Superior temporal gyrus (tissue), 1 donor: Measurements from ENCODE around the gene ZNF429.
"Not testable (repeated sequence)": the region's sequence is repeated elsewhere in the genome, so short reads cannot be mapped to it uniquely, and the experiment has no call there.

ENCODE experiments used
- DNase-seq: peaks from one replicate; pipeline ENCODE4 v3.0.0-alpha.2; 2016; ENCODE audit errors: extremely low spot score

ZNF429 gene

DNA sequence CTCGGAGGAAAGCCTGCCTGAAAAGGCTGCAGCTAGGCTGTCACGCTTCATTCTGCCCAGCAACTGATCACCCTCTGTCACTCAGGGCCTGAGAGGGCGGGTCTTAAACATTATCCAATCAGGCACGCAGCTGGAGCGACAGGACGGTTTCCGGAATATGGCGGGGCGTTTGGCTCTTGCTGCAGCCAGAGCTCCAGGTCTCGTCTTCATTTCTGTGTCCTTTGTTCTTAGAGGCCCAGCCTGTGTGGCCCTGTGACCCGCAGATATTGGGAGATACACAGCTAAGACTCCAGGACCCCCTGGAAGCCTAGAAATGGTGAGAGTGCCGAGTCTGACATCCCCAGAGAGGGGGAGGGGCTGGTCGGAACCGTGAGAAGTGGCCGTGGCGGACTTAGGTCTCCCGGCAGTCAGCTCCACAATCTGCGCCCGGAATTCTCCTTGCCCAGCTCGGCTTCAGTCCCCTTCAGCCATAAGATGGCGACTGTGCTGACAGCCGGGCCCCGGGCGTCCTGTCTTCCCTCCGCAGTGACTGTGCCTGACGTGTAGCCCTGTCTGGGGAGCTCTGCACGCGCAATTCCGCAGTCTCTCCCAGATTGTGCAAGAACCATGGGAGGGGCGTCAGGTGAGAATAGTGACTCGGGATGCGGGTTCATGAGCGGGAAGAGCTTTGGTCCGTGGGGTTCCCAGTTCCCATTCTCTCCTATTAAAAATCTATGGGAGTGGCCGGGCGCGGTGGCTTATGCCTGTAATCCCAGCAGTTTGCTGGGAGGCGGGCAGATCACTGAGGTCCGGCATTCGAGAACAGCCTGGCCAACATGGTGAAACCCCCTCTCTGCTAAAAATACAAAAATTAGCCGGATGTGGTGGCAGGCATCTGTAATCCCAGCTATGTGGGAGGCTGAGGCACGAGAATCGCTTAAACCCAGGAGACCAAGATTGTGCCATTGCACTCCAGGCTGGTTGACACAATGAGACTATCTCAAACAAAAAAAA is at the start of gene ZNF429:
Gene ZNF429 (plus strand): TSS at position 144 of the 993 bp plus-strand sequence. CDS start 170 bp downstream, at position 314.
- peak; percentile 98 for DNase-seq

DNA sequence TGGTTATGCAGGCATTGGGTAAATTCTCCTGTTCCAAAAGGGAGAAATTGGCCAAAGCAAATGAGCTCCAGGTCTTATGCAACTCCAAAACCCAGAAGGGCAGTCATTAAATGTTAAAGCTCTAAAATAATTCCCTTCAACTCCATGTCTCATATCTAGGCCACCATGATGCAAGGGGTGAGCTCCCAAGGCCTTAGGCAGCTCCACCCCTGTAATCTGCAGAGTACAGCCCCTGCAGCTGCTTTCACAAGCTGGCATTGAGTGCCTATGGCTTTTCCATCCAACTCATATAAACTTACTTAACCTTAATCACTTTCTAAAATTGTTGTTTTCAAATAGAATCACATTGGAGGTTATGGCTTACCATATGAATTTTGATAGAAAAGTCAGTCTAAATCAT is 44.7 kb upstream of the ZNF429 start:
- no peak for DNase-seq

DNA sequence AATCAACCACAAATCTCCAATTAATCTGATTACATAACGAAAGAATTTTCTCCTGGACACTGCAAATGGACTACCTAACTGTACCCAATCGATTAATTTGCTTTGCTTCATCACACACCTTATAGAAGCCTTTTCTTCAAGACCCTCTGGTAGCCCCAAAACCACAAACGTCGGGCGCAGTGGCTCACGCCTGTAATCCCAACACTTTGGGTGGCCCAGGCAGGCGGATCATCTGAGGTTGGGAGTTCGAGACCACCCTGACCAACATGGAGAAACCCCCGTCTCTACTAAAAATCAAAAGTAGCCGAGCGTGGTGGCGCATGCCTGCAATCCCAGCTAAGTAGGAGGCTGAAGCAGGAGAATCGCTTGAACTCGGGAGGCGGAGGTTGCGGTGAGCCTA is 42.9 kb upstream of the ZNF429 start:
- DNase-seq, result no peak

DNA sequence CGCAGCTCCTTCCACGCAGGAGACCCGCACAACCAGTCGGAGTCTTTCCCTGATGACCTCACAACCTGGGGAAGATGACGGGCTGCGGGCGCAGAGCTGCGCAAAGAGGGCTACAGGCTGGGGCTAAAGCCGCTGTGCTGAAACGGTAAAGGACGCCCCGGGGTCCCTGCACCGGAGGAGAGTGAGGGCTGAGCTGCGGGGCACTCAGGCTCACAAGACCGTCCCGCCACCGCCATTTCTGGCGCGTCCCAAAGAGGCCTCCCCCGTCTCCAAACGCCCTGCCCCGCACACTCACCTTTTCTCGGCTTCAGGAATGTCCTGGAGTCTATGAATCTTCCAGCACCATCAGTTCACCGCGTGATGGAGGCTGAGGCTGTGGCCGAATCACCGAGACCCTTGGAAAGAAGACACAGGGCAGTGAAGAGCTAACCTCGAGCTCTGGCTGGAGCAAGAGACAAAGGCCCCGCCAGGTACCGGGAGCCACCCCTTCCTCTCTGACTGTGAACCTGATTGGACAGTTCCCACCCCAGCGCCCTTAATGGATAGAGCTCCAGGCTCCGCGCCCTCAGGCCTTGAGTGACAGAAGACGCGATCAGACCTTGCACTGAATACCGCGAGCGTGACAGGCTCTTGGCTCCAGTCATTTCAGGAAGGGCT is 41.8 kb upstream of the ZNF429 start:
- no peak for DNase-seq

DNA sequence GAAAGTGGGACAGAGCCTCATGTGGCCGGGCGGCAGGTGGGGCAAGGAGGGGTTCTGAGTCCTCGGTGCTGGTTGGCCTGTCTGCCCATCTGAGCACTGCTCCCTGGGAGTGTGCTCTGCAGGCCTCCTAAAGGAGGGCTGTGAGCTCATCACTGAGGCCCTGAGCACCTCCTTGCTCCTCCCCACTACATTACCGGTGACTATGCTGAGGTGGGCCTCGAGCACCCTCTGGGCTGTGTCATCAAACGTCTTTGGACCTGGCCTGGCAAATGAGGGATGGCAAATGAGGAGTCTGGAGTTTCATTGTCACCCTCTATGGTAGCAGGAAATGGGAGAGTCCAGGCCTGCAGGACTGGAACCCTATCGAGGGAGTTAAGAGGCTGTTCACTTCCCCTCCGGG is 38.8 kb upstream of the ZNF429 start:
- DNase-seq, result no peak

DNA sequence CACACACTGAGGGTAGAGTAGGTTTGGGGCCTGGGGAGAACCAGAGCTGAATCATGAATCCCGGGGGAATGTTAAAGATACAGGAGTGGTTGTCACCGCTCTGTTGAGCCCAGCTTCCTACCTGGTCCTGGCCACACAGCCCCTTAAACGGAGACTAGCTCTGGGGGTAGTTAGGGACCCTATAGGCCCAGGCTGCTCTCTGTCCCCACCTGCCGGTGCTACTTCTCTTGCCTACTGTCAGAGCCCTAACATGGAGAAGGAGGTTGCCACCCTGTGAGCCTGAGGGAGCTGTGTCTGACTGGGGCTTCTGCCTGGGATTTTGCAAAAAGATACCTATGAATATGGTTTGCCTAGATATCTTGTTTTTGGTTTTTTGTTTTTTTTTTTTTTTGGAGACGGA is 36.6 kb upstream of the ZNF429 start:
- DNase-seq, result no peak

DNA sequence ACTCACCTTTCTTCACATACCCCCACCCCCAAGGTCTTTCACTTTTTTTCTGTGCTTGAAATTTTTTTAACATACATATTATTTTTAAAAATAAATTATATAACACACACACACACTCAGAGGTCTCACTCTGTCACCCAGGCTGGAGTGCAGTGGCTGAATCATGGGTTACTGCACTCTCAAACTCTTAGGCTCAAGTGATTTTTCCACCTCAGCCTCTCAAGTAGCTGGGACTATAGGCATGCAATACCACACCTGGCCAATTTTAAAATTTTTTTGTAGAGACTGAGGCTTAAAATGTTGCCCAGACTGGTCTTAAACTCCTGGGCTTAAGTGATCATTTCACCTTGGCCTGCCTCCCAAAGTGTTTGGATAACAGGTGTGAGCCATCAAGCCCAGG is 32.9 kb upstream of the ZNF429 start:
- no peak for DNase-seq

DNA sequence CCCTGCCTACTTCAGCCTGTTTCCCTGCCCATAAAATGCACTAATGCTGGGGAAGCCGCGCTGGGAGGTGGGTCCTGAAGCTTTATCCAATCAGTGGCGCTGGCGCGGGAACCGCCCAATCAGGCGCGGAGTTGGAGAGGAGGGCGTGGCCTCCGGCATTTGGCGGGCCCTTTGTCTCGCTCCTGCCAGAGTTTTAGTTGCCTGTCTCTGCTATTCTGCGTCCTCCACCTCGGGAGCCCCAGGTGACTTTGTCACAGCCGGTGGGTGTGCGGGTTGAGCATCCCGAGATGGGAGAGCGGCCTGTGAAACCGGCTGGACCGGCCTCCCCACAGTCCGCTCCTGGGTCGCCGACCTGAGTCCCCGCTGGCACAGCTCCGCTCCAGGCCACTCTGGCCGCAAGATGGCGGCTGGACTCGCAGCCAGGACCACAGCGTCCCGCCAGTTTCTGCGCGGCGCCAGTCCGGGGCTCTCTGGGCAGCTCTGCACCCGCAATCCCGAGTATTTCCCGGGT is 30.7 kb upstream of the ZNF429 start:
- peak; percentile 84 for DNase-seq

DNA sequence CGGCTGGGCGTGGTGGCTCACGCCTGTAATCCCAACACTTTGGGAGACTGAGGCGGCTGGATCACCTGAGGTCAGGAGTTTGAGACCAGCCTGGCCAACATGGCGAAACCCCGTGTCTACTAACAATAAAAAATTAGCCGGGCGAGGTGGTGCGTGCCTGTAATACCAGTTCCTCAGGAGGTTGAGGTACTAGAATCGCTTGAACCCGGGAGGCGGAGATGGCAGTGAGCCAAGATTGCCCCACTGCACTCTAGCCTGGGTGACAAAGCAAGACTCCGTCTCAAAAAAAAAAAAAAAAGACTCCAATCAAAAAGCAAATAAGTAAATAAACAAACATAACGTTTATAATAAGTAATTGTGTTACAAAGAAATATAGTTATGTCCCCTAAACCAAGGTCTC is 23.0 kb upstream of the ZNF429 start:
- DNase-seq, result not testable (repeated sequence)

DNA sequence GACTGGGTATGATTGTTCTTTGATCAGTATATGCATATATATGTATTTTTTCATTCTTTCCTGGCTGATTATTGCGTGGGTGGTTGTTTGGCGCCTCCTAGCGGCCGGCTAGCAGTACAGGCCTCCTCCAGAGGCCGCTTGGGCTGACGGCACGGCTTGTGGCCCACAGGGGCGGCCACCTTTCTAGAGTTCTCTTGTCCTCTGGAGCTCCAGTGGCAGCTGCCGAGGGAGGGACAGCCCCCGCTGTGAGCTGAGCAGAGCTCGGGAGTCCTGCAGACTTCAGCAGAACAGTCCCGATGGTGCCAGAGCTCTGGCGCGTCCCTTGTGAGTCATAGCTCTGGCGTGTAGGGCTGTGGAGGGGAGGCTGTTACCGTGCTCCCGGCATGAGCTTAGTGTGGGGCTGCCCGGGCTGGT is 22.5 kb upstream of the ZNF429 start:
- peak; percentile 36 for DNase-seq

DNA sequence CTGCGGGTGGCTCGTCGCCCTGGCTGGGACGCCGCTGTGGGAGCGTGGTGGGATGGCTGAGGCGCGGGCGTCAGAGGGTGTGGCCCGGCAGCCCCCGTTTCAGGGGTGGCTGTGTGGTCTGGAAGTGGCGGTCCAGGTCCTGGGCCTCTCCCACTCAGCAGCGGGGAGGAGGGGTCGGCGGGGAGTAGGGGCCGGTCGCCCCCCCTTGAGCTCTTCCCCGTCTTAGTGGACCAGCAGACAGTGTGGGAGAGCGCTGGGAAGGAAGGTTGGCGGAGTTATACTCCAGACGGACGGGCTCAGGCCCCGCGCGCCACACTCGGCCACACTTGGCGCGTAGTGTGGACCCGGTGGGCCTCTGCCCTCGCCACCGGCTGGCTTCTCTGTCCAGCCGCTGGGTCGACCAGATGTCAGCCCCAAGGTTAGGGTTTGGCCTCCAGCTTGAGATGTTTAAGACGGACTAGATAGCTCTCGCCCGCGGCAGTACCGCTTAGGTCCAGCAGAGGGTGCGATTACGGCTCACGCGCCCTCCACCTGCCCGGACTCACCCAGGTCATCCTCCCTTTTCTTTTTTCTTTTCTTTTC is 21.7 kb upstream of the ZNF429 start:
- no peak for DNase-seq

DNA sequence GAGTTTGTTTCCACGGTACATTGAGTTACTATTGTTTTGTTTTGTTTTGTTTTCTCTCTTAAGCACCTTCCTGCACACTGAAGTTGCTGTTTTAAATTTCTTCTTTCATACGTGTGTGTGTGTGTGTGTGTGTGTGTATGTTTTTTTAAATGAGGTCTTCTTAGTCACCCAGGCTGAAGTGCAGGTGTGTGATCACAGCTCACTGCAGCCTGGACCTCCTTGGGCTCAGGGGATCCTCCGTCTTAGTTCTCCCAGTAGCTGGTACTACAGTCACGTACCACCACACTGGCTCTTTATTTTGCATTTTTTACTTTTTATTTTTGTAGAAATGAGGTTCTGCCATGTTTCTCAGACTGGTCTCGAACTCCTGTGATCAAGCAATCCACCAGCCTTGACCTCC is 20.8 kb upstream of the ZNF429 start:
- no peak for DNase-seq

DNA sequence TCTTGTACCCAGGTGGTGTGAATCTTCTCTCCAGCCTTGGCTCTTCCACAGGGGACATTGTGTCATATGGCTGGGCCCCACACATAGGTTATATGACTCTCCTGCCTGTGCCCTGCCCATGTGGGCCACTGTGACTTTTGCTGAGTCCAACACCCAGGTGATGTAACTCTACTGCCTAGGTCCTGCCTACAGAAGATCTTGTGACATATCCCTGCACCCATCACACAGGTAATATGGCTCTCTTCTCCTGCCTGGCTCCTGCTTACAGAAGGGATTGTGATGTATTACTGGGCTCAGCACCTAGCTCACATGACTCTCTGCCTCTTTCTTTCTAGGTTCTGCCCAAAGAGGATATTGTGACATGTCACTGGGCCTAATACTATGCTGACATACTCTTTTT is 19.5 kb upstream of the ZNF429 start:
- DNase-seq, result no peak

DNA sequence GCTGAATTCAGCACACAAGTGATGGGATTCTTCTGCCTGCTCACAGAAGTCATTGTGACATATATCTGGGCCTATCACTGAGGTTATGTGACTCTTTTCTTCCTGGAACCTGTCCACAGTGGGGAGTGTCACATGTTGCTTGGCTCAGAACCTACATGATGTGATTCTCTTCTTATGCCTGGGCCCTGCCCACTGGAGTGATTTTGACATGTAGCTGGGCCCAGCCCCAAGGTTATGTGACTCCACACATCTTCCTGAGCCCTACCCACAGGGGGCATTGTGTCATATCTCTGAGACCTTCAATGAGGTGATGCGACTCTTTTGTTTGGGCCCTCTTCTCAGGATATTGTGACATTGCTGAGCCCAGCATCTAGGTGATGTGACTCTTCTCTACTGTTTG is 17.4 kb upstream of the ZNF429 start:
- DNase-seq, result no peak

DNA sequence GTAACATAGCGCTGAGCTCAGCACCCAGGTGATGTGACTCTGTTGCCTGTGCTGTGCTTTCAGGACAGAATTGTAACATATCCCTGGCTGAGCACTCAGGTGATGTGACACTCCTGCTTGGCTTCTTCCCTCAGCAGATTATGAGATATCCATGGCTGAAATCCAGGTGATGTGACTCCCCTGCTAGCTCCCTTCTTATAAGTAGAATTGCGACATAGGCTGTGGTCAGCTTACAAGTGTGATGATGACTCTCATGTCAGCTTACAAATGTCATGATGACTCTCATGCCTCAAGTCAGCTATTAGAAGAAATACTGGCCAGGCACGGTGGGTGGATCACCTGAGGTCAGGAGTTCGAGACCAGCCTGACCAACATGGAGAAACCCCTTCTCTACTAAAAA is 14.3 kb upstream of the ZNF429 start:
- DNase-seq, result no peak

DNA sequence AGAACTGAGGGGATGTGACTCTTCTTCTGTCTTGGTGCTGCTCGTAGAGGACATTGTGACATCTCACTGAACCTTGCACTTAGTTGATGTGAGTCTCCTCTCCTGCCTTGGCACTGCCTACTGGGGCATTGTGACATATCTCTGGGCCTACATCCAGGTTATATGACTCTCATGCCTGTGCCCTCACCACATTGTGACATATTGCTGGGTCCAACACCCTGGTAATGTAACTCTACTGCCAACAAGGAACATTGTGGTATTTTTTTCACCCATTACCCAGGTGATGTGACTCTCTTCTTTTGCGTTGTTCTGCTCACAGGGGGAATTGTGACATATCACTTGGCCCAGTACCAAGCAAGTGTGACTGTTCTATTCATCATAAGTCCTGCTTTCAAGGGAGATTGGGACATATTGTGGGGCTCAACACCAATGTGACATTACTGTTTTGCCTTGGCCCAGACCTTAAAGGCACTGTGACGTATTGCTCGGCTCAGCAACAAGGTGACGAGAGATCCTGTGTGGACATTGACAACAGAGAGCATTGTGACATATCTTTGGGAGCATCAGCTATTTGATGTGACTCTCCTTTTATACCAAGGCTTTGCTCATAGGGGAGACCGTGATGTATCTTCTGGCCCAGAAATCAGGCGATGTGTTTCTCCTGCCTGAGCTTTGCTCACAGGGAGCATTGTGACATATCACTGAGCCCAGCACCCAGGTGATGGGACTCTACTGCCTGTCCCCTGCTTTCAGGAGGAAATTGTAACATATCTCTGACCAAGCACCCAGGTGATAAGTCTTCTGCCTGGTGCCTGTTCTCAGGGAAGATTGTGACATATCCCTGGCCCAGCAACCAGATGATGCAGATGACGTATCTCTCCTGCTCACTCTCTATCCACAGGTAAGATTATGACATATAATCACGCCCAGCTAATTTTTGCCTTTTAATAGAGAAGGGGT is 12.2 kb upstream of the ZNF429 start:
- DNase-seq, result no peak

DNA sequence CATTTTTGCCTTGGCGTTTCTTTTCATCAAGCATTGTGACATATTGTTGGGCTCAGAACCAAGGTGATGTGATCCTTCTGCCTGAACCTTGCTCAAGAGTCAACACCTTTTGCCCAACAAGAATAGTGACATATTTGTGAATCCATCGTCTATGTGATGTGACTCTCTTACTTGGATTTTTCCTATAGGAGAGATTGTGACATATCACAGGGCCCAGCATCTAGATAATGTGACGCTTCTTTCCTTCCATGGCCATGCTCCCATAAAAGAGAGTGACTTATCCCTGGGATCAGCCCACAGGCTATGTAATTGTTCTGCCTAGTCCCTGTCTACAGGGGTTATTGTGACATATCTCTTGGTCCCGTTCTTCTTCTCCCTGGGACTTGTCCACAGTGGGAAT is 8.5 kb upstream of the ZNF429 start:
- DNase-seq, result no peak

DNA sequence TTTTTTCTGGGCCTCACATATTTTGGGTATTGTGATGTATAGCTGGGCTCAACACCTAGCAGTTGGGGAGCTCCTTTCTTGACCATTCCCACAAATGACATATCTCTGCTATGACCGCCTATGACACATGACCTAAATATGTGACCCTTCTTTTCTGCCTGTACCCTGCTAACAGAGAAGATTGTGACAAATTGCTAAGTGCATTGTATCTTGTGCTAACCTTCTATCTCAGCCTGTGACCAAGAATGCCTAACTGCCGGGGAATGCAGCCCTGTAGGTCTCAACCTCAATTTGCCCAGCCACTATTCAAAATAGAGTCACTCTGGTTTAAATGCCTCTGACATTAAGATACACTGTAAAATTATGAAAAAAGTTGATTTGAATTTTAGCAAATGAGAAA is 6.8 kb upstream of the ZNF429 start:
- DNase-seq, result no peak

DNA sequence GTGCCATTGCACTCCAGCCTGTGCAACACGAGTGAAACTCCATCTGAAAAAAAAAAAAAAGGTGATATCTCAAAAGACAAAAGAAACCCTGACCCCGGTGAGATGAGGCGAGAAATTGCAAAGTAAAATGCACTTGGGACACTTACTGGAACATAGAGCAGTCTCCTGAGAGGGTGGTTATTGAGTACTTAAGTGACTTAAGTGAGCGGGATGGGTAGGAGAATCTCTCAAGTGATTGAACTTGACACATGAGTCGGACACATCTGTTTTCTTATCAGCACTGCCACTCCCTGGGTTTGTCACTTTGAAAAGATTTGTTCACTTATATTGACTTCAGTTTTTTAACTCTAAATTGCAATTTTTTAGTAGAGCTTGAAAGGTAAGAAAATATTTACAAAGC is 2.8 kb downstream of the ZNF429 start:
- no peak for DNase-seq

DNA sequence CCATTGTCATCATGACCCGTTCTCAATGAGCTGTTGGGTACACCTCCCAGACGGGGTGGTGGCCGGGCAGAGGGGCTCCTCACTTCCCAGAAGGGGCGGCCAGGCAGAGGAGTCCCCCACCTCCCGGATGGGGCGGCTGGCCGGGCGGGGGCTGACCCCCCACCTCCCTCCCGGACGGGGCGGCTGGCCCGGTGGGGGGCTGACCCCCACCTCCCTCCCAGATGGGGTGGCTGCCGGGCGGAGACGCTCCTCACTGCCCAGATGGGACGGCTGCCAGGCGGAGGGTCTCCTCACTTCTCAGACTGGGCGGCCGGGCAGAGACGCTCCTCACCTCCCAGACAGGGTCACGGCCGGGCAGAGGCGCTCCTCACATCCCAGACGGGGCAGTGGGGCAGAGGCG is 5.7 kb downstream of the ZNF429 start:
- DNase-seq, result not testable (repeated sequence)

DNA sequence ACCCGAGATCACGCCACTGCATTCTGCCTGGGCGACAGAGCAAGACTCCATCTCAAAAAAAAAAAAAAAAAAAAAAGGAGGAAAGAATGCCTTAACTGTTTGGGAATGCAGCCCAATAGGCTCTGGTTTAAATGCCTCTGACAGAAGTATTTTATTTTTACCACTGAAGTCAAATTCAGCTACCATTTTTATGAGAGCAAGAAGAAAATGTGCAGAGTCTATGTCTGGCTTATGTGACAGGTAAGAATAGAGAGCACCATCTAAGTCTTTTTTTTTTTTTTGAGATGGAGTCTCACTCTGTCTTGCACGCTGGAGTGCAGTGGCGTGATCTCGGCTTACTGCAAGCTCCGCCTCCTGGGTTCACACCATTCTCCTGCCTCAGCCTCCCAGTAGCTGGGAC is 7.2 kb downstream of the ZNF429 start:
- DNase-seq, result not testable (repeated sequence)
